Osteoblast (primary cell): ENCODE results near the gene WDTC1. TPM values are rescaled to one million over a fixed set of nuclear protein-coding genes. Genes with fewer than 3 reads are reported as not detected.

ENCODE experiments used
- DNase-seq: peaks from one replicate; pipeline ENCODE4 v3.0.0; 2011; ENCODE audit warnings: low spot score, mixed read lengths; ENCODE audit not compliant: insufficient read length; ENCODE audit errors: missing footprints
- H2AFZ ChIP-seq: 2 replicates; pipeline ENCODE4 v1.6.0; 2011; ENCODE audit warnings: mild to moderate bottlenecking, low read length
- H3K27ac ChIP-seq: 2 replicates; pipeline ENCODE4 v1.5.1; 2011; ENCODE audit warnings: mild to moderate bottlenecking, low read depth, low read length, moderate library complexity
- H3K27me3 ChIP-seq: 2 replicates; pipeline ENCODE4 v1.6.0; 2012; ENCODE audit warnings: mild to moderate bottlenecking, control low read depth, inconsistent platforms, low read length, moderate library complexity; ENCODE audit not compliant: insufficient read depth
- H3K36me3 ChIP-seq: 2 replicates; pipeline ENCODE4 v1.5.1; 2011; ENCODE audit warnings: mild to moderate bottlenecking, low read length, control low read depth, moderate library complexity; ENCODE audit not compliant: insufficient read depth
- H3K4me1 ChIP-seq: 2 replicates; pipeline ENCODE4 v1.5.1; 2011; ENCODE audit warnings: mild to moderate bottlenecking, low read length, control low read depth, moderate library complexity; ENCODE audit not compliant: insufficient read depth
- H3K4me2 ChIP-seq: 2 replicates; pipeline ENCODE4 v1.6.0; 2011; ENCODE audit warnings: mild to moderate bottlenecking, low read length; ENCODE audit not compliant: insufficient read depth
- H3K4me3 ChIP-seq: fragments of 200-600 bp; sonication (generic); 3 replicates; pipeline ENCODE4 v1.5.1; 2012; ENCODE audit warnings: mild to moderate bottlenecking, low read length, inconsistent platforms; ENCODE audit not compliant: insufficient read depth
- H3K79me2 ChIP-seq: 2 replicates; pipeline ENCODE4 v1.6.0; 2012; ENCODE audit warnings: mild to moderate bottlenecking, low read length, control low read depth, inconsistent platforms; ENCODE audit not compliant: insufficient read depth
- H3K9me3 ChIP-seq: 2 replicates; pipeline ENCODE4 v1.5.1; 2011; ENCODE audit warnings: low read depth, low read length, control low read depth
- H4K20me1 ChIP-seq: 2 replicates; pipeline ENCODE4 v1.6.0; 2012; ENCODE audit warnings: mild to moderate bottlenecking, low read length, control low read depth; ENCODE audit not compliant: insufficient read depth
- CTCF ChIP-seq: IDR thresholded peaks from 2 replicates; pipeline ENCODE4 v1.5.1; 2011; ENCODE audit warnings: mild to moderate bottlenecking, low read depth, low read length, moderate library complexity; ENCODE audit errors: extremely low read depth
- total RNA-seq: library from RNA; depleted of rRNA; stranded (reverse); fragments of >200 nt; gene quantifications from 2 replicates; pipeline ENCODE4 v1.2.3, GENCODE V29; 2012

The WDTC1 gene
- total RNA-seq, 1 donor = 34.4 TPM

GRCh38 chr1:27343639-27344025 is 109.2 kb downstream of the WDTC1 start:
- TF ChIP-seq CTCF = no peak
- Histone ChIP-seq H3K9me3 (no peaks in the 10 kb centered on the region), H4K20me1 (no peaks in the 10 kb centered on the region), H2AFZ (no peak overlapping the region), H3K27me3 (no peaks in the 10 kb centered on the region), H3K4me3 (no peak overlapping the region), H3K27ac (no peak overlapping the region), H3K4me2 (no peak overlapping the region), H3K4me1 (peaks cover 14% of the 10 kb centered on the region), H3K36me3 (no peaks in the 10 kb centered on the region), H3K79me2 (no peaks in the 10 kb centered on the region)
- DNase-seq = peak; percentile 73

- Histone ChIP-seq H4K20me1 (no peaks in the 10 kb centered on the region), H3K27me3 (no peaks in the 10 kb centered on the region)
Observed at GRCh38 chr1:27345272-27345671, 110.8 kb downstream of the WDTC1 start.

GRCh38 chr1:27346357-27346756 is 111.9 kb downstream of the WDTC1 start:
- Histone ChIP-seq H3K27me3 (no peaks in the 10 kb centered on the region), H3K4me3 (no peak overlapping the region), H3K4me2 (no peak overlapping the region), H2AFZ (no peak overlapping the region), H3K79me2 (no peaks in the 10 kb centered on the region), H3K4me1 (peaks cover 11% of the 10 kb centered on the region), H3K27ac (no peak overlapping the region), H4K20me1 (no peaks in the 10 kb centered on the region), H3K9me3 (no peaks in the 10 kb centered on the region), H3K36me3 (no peaks in the 10 kb centered on the region)
- DNase-seq = no peak
- no peak for TF ChIP-seq CTCF

More at GRCh38 chr1:27345272-27345671, 110.8 kb downstream of the WDTC1 start:
- Histone ChIP-seq H3K79me2 (no peaks in the 10 kb centered on the region), H3K4me1 (peaks cover 16% of the 10 kb centered on the region), H3K27ac (no peak overlapping the region), H3K4me3 (no peak overlapping the region), H2AFZ (no peak overlapping the region), H3K36me3 (no peaks in the 10 kb centered on the region), H3K4me2 (no peak overlapping the region), H3K9me3 (no peaks in the 10 kb centered on the region)
- DNase-seq = no peak
- no peak for TF ChIP-seq CTCF

GRCh38 chr1:27346991-27347624 is 112.7 kb downstream of the WDTC1 start:
- Histone ChIP-seq H3K4me3 (no peak overlapping the region), H3K4me2 (no peak overlapping the region), H3K27me3 (no peaks in the 10 kb centered on the region), H3K27ac (no peak overlapping the region), H3K4me1 (peaks cover 3% of the 10 kb centered on the region), H2AFZ (no peak overlapping the region), H3K79me2 (no peaks in the 10 kb centered on the region), H4K20me1 (no peaks in the 10 kb centered on the region), H3K36me3 (no peaks in the 10 kb centered on the region), H3K9me3 (no peaks in the 10 kb centered on the region)
- DNase-seq = peak; percentile 73
- TF ChIP-seq CTCF = no peak
